GM18499 (cell line): Measurements from ENCODE around the gene RRN3.
"Not testable (repeated sequence)": the region's sequence is repeated elsewhere in the genome, so short reads cannot be mapped to it uniquely, and the experiment has no call there.

Experiments used
- ATAC-seq: cut with Tn5 transposase; IDR thresholded peaks from one replicate; pipeline ENCODE4 v1.9.1; 2021; ENCODE audit warnings: moderate number of reproducible peaks; ENCODE audit not compliant: insufficient read depth, unreplicated experiment

Gene RRN3

GRCh38 chr16:15093955-15094827 is at the start of gene RRN3:
TSS of gene RRN3 (minus strand) at chr16:15094272. CDS start at chr16:15094233, 39 bp downstream.
- ATAC-seq = peak; percentile 73

DNA sequence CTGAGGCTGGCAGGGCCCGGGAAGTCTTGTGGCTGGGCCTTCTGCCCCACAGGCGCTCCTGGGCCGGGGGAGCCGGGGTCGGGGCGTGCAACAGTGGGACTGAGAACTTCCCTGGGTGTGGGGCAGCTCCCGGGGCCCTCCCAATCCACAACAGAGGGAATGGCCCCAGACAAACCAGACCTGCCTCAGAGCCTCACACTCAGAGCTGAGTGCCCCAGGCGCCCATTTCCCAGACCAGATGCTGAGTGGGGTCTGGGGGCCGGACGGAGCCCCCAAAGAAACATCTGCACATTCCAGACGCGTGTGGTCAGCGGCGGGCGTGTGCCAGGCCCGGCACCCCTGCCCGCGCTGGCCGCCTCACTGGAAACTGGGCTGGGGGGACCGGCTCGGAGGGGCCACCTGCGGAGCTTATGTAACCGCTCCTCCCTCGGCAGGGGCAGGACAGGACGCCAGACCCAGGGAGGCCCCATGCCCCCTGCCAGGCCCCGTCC is 49.6 kb upstream of the RRN3 start:
- ATAC-seq = not testable (repeated sequence)

DNA sequence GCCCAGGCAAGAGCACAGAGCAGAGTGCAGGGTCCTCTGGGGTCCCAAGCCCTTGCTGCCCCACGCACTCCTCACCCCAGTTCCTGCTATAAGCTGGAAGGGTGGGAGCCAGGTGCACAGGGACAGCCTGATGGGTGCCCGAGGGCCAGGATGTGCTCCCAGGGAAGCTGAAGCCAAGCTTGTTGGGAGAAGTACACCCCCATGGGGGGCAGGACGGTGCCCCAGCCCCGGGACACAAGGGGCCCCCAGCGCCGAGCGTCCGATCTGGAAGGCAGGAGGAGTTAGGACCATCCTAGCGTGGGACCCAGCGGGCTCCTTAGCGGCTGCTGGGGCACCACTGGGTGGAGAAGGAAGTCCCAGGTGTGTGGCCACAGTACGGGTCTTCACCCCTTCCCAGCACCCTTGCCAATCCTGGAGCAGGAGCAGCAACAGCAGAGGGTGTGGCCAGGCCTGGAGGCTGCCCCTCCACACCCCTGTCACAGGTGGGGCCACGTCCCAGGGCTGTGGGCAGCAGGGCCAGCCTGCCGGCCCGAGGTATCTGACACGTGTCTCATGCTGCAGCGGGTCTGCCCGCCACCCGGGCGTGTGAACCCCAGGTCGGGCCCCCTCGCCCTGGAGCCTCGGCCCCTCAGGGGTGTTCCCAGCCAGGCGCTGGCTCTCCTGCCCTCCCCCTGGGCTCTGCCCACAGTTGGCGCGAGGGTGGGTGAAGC is 49.0 kb upstream of the RRN3 start:
- ATAC-seq = not testable (repeated sequence)

DNA sequence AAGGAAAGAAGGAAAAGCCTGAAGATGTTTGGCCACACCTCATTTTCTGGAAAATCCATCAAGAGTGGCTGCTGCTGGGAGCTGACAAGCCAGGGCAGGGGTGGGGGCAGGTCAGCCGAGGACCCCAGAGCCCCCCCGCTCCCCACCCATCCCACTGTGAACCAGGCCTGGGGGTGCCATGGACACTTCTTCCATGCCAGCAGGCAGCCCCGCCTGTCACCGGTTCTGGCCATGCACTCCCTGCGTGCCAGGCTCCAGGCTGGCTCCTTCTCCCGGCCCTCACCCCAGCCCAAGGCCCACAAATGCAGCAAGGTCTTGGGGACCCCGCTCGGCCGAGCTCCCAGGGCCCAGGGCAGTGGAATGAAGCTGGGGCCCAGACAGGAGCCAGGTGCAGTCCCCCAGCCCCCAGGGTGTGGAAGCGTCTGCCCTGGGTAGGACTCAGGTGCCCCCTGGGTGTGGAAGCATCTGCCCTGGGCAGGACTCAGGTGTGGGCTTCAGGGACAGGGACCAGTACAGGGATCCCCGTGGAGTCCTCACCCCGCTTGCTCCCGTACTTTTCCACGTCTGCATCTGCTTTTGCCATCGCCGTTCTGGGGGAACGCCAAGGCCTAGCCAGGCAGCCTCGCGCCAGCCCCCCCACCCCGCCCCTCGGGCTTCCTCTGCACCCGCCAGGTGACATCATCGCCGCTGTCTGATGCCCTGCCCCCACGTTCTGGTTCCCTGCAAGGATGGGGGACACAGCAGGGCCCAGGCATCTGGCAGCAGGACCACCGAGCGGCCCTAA is 48.2 kb upstream of the RRN3 start:
- not testable (repeated sequence) for ATAC-seq

- no peak for ATAC-seq
These were observed 47.5 kb upstream of the RRN3 start for GRCh38 chr16:15141586-15141985.

DNA sequence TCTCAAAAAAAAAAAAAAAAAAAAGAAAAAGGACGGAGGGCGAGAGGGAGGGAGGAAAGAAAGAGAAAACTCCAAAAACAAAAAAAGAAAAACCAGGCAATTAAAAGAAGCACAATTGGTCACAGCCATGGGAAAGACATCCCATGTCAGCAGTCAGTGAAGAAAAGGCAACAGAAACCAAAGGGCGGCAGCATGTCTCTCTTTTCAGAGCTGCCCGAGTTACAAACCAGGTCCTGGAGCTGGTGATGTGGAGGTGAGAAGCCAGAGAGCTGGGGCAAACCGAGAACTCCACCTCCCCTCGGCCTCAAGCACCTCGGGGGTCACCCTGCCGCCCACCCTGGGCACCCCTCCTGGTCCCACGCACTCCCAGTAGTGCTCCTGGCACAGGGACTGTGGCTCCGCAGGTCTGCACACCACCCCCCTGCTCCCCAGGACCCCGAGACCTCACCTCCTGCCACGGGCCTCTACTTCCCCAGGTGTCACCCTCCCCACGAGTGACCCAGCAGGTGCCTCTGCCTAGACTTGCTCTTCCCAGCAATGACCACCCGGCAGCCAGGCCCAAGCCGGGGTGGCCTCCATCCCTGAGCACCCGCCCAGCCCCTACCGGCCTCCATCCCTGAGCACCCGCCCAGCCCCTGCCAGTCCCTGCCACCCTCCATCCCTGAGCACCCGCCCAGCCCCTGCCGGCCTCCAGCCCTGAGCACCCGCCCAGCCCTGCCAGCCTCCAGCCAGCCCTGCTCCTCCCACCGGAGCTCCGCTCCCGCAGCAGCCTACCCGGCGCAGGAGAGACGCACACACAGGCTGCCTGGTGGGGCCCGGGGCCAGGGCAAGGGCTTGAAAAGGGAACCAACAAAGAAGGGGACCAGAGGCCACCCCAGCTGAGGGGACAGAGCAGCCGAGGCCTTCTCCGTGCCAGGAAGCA is 46.6 kb upstream of the RRN3 start:
- not testable (repeated sequence) for ATAC-seq

- ATAC-seq = not testable (repeated sequence)
These were observed 43.4 kb upstream of the RRN3 start for GRCh38 chr16:15137514-15137913.

DNA sequence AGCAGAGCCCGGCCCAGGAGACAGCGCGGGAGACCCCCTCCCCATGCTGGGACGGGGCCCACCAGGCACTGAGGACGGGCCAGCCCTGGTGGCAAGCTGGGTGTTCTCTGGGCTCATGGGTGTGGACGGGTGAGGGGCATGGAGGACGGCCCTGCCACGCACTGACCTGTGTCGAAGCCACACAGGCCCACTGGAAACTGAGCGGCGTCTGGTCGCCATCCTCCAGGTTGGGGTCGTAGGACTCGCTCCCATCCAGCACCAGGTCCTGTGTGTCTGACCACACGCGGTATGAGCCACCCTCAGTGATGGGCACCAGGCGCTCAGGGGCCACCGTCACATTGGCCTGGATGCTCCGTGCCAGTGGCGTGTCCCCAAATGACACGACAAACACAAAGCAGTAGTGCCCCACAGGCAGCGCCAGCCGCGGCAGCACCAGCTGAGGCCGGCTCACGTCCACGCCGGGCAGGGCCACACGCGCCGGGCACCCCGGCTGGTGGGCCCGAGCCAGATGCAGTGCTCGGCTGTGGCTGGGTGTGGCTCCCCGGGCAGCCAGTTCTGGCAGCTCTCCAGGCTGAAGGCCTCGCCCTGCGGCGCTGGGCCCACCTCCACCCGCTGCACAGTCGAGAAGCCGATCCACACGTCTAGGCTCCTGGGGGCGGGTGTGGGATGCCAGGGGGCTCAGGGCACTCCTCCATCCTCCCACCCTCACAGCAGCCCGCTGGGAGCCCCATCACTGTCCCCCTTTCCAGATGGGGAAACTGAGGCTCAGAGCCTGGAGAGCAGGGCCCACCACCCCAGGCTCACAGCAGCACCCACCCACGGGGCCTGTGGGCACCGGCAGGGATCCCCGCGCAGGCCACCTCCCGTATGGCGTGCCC is 41.6 kb upstream of the RRN3 start:
- not testable (repeated sequence) for ATAC-seq

- ATAC-seq = not testable (repeated sequence)
These were observed 40.8 kb upstream of the RRN3 start for GRCh38 chr16:15134752-15135482.

GRCh38 chr16:15133554-15133953 is 39.5 kb upstream of the RRN3 start:
- ATAC-seq = not testable (repeated sequence)

DNA sequence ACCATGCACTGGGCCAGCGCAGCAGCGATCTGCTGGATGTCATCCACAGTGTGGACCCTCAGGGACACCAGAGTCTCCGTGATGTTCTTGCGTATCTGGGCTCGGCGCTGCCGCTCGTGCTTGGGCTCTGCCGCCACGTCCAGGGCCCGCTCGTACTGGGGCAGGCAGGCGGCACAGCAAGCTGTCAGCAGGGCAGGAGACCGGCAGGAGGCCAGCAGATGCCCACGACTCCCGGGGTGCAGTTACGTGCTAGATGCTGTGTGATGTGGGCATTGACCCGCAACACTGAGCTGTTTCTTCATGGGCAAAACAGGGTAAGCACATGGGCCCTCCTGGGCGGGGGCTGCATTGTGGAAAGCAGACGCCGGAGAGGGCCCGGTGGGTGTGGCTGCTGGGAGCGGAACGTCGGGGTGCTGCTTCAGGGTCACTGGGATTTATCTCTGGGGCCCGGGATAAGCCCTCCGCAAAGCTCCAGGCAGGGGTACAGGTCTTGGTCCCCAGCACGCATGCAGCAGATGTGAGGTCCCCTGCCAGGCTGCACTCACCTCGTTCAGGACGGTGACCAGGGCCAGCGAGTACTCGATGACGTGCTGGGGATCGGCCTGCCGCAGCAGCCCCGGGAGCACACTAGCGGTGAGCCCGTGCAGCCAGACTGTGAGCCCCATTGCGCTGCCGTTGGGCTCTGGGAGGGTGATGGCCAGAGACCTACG is 38.8 kb upstream of the RRN3 start:
- ATAC-seq = not testable (repeated sequence)

- ATAC-seq = not testable (repeated sequence)
These were observed 37.0 kb upstream of the RRN3 start for GRCh38 chr16:15130943-15131700.

DNA sequence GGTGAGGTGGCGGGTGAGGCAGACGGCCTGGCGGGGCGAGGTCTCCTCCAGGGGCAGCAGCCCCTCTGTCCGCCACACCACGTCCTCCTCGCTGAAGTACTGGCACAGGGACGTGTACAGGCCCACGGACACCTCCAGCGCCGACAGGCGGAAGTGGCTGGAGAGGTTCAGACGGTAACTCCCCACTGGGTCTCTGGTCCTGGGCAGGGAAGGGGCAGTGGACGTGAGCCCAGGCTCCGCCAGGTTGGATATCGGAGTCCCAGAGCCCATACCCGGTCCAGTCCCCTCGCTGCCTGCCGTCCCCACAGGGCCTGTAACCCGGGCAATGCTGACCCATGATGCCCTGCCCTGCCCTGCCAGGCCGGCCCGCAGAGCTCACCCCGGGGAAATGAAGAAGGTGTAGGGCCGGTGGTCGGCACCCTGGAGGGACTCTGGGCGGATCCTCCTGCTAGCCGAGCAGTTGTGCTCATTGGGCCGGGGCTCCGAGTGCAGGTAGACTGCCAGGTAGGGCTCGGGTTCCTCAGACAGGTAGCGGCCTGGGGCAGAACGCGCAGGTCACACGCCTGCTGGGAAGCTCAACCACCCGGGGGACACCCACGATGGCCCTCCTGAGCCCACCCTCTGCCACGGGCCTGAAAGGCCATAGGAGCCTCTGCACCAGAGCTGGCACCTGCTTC is 36.3 kb upstream of the RRN3 start:
- ATAC-seq = not testable (repeated sequence)

- not testable (repeated sequence) for ATAC-seq
These were observed 33.8 kb upstream of the RRN3 start for GRCh38 chr16:15127641-15128425.

DNA sequence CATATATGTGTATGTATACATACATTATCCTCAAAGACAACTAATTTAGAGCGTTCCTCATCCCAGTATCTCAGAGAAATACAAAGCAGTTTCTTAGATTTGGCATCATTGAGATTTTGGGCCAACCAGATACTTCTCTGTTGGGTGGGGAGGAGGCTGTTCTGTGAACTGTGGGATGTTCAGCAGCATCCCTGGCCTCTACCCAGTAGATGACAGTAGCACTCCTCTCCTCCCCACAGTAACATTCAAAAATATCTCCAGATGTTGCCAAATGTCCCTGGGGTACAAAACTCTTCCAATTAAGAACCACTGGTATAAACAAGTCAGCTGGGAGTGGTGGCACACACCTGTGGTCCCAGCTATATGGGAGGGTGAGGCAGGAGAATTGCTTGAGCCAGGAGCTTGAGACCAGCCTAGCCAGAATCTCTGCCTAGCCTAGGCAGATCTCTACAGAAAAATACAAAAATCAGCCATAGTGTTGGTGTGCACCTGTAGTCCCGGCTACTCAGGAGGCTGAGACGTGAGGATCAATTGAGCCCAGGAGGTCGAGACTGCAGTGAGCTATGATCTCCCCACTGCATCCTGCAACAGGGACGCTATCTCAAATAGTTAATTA is 6.4 kb upstream of the RRN3 start:
- not testable (repeated sequence) for ATAC-seq
